Rectal smooth muscle tissue (tissue), 1 donor: ENCODE measurements around the gene CGREF1.
A peak's percentile ranks its signal among the peaks of the same experiment; 100 is the strongest.

ENCODE experiments used
- H3K27ac ChIP-seq: one replicate; pipeline ENCODE4 v1.7.0; 2013; ENCODE audit warnings: low read depth, low read length, inconsistent platforms
- H3K27me3 ChIP-seq: one replicate; pipeline ENCODE4 v1.7.0; 2013; ENCODE audit warnings: low read length; ENCODE audit not compliant: control insufficient read depth, insufficient read depth
- H3K36me3 ChIP-seq: one replicate; pipeline ENCODE4 v1.7.0; 2013; ENCODE audit warnings: low read length; ENCODE audit not compliant: control insufficient read depth, insufficient read depth
- H3K4me1 ChIP-seq: one replicate; pipeline ENCODE4 v1.7.0; 2013; ENCODE audit warnings: low read length; ENCODE audit not compliant: control insufficient read depth, insufficient read depth
- H3K4me3 ChIP-seq: one replicate; pipeline ENCODE4 v1.7.0; 2013; ENCODE audit warnings: low read length
- H3K9ac ChIP-seq: one replicate; pipeline ENCODE4 v1.7.0; 2013; ENCODE audit warnings: low read length

CGREF1 gene

DNA sequence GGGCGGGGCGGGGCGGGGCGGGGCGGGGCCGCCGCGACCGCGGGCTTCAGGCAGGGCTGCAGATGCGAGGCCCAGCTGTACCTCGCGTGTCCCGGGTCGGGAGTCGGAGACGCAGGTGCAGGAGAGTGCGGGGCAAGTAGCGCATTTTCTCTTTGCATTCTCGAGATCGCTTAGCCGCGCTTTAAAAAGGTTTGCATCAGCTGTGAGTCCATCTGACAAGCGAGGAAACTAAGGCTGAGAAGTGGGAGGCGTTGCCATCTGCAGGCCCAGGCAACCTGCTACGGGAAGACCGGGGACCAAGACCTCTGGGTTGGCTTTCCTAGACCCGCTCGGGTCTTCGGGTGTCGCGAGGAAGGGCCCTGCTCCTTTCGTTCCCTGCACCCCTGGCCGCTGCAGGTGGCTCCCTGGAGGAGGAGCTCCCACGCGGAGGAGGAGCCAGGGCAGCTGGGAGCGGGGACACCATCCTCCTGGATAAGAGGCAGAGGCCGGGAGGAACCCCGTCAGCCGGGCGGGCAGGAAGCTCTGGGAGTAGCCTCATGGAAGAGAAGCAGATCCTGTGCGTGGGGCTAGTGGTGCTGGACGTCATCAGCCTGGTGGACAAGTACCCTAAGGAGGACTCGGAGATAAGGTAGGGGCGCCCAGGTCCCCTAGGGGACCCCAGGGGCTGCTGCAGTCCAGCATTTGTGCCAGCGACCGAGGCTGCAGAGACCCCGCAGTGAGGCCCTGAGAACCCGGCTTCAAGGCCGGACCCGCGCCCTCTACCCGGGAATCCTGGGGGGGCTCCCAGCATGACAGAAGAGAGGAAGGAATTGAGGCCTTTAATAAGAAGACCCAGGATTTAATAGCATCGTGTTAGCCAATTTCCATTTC lies 32.0 kb downstream of the CGREF1 start, which contains the start of gene KHK:
Gene KHK, plus strand, starts transcription at position 49 of the 870 bp plus-strand sequence. Its CDS starts 488 bp downstream, at position 537.
- peak within 1 kb of the TSS; percentile 90 for H3K27ac ChIP-seq
- peak within 1 kb of the TSS; percentile 79 for H3K4me3 ChIP-seq
- no peaks in the 10 kb centered on the region for H3K36me3 ChIP-seq
- peak within 1 kb of the TSS; percentile 38 for H3K9ac ChIP-seq
- peaks cover 20% of the 10 kb centered on the region for H3K4me1 ChIP-seq
- no peaks in the 10 kb centered on the region for H3K27me3 ChIP-seq

DNA sequence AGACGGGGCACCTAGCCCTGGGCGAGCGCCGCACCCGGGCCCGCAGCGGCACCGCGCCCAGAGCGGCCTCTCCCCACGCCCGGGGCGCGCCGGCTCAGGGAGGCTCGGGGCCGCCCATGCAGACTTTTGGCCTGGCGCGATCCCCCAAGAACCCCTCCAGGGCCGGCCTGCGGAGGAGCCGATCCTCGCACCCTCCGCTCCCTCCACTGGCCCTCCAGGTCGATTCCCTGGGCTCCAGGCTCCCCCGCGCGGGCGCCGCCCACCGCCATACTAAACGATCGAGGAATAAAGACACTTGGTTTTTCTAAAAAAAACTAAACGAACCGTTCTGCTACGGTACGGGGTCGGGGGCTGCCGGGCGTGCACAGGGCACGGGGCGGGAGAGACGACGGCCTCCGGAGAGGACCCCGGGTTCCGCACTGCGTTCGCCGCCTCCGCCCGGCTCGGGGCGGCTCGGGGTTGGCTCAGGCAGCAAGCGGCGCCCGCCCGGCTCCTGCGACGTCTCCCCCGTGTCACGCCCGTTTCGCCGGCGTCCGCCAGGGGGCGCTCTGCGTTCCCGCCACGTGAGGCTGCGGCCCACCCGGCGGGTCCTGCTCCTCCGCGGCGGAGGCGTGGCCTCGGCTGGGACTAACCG lies 32.7 kb downstream of the CGREF1 start:
- peaks cover 27% of the 10 kb centered on the region for H3K4me1 ChIP-seq
- H3K27ac ChIP-seq, result peak overlapping the region; percentile 90
- no peaks in the 10 kb centered on the region for H3K36me3 ChIP-seq
- peak overlapping the region; percentile 38 for H3K9ac ChIP-seq
- H3K4me3 ChIP-seq, result peak overlapping the region; percentile 79
- H3K27me3 ChIP-seq, result no peaks in the 10 kb centered on the region

DNA sequence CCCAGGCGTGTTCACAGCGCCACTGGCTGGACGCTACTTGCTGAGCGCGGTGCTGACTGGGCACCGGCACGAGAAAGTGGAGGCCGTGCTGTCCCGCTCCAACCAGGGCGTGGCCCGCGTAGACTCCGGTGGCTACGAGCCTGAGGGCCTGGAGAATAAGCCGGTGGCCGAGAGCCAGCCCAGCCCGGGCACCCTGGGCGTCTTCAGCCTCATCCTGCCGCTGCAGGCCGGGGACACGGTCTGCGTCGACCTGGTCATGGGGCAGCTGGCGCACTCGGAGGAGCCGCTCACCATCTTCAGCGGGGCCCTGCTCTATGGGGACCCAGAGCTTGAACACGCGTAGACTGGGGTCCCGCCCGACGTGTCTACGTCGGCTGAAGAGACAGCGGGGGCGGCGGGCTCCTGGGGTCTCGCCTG lies 33.2 kb downstream of the CGREF1 start:
- H3K27ac ChIP-seq, result peak overlapping the region; percentile 90
- peak overlapping the region; percentile 60 for H3K4me3 ChIP-seq
- H3K36me3 ChIP-seq, result no peaks in the 10 kb centered on the region
- H3K27me3 ChIP-seq, result no peaks in the 10 kb centered on the region
- no peak overlapping the region for H3K9ac ChIP-seq
- peaks cover 29% of the 10 kb centered on the region for H3K4me1 ChIP-seq

DNA sequence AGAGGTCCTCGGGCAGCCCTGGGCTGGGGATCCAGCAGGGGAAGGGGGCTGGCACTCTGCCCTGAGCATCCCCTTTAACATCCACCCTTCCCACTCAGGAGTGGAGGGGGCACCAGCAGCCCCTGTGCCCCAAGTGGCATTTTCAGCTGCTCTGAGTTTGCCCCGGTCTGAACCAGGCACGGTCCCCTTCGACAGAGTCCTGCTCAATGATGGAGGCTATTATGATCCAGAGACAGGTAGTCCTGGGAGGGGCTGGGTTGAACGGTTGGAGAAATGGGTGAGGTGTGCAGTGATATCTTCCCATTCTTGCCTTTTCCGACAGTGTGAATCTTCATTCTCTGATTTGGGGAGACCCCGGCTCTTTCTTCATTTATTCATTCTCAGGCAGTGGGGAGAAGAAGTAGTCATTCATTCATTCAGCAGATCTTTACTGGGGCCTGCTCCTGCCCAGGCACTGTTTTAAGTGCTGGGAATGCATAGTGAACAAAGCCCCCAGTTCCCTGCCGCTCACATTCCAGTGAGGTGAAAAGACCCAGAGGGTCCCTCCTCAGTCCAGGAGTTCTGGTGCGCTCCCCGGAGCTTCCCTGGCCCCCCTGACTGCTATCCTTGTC lies 33.8 kb downstream of the CGREF1 start:
- H3K27ac ChIP-seq, result peak overlapping the region; percentile 90
- H3K27me3 ChIP-seq, result no peaks in the 10 kb centered on the region
- H3K4me1 ChIP-seq, result peaks cover 32% of the 10 kb centered on the region
- peak overlapping the region; percentile 60 for H3K4me3 ChIP-seq
- peaks cover 2% of the 10 kb centered on the region for H3K36me3 ChIP-seq
- no peak overlapping the region for H3K9ac ChIP-seq

DNA sequence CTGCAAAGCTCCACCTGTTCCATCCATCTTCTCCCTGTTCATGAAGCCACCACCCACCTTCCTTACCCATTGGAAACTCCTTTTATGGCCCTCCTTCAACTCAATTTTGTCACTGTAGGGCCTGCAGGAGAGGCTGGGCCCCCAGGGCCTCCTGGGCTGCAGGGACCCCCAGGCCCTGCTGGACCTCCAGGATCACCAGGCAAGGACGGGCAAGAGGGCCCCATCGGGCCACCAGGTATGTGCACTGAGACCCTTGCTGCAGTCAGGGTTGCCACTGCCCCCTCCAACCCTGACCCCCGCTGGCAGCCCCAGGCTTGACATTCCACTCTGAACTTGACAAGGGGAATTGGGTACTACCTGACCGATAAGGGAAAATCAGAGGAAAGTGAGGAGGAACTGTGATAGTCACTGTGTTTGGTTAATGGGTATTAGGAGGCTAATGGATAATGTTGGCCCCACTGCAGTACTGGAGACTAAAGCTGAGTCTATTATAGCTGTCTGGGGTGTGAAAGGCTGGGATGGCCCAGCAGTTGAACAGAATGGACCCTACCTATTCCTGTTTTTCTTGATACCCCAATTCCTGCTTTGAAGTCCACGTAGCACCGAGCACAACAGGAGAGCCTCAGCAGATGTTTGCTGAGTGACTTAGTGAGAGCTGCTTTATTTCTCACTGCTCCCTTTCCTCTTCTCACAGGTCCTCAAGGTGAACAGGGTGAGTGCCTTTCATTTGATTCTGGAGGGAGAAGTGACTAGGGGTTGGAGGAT lies 34.4 kb downstream of the CGREF1 start:
- Histone ChIP-seq H3K27ac (peak overlapping the region; percentile 90), H3K36me3 (peaks cover 2% of the 10 kb centered on the region), H3K27me3 (no peaks in the 10 kb centered on the region), H3K4me1 (peaks cover 32% of the 10 kb centered on the region), H3K4me3 (no peak overlapping the region), H3K9ac (no peak overlapping the region)

DNA sequence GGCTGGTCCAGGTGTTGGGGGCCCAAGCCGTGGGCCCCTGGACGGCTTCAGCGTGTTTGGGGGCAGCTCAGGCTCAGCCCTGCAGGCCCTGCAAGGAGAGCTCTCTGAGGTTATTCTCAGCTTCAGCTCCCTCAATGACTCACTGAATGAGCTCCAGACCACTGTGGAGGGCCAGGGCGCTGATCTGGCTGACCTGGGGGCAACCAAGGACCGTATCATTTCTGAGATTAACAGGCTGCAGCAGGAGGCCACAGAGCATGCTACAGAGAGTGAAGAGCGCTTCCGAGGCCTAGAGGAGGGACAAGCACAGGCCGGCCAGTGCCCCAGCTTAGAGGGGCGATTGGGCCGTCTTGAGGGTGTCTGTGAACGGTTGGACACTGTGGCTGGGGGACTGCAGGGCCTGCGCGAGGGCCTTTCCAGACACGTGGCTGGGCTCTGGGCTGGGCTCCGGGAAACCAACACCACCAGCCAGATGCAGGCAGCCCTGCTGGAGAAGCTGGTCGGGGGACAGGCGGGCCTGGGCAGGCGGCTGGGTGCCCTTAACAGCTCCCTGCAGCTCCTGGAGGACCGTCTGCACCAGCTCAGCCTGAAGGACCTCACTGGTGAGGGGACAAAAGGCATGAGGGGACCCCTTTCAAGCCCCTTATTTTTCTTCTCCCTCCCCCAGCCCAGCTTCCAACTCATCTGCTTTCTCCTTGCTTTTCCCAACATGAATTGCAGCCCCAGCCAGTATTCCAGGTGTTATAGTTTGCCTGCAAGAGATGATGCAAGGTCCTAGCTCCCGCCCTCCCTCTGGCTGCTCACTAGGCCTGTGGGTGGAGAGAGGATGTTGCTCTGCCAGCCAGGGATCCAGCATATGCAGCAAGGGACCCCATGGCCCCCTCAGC lies 35.3 kb downstream of the CGREF1 start:
- peaks cover 32% of the 10 kb centered on the region for H3K4me1 ChIP-seq
- H3K4me3 ChIP-seq, result no peak overlapping the region
- peaks cover 2% of the 10 kb centered on the region for H3K36me3 ChIP-seq
- peak overlapping the region; percentile 13 for H3K27ac ChIP-seq
- H3K27me3 ChIP-seq, result no peaks in the 10 kb centered on the region
- H3K9ac ChIP-seq, result no peak overlapping the region

DNA sequence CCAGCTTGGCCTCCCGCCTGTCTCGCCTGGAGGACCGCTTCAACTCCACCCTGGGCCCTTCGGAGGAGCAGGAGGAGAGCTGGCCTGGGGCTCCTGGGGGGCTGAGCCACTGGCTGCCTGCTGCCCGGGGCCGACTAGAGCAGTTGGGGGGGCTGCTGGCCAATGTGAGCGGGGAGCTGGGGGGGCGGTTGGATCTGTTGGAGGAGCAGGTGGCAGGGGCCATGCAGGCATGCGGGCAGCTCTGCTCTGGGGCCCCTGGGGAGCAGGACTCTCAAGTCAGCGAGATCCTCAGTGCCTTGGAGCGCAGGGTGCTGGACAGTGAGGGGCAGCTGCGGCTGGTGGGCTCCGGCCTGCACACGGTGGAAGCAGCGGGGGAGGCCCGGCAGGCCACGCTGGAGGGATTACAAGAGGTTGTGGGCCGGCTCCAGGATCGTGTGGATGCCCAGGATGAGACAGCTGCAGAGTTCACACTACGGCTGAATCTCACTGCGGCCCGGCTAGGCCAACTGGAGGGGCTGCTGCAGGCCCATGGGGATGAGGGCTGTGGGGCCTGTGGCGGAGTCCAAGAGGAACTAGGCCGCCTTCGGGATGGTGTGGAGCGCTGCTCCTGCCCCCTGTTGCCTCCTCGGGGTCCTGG lies 36.0 kb downstream of the CGREF1 start:
- no peak overlapping the region for H3K9ac ChIP-seq
- H3K4me1 ChIP-seq, result peaks cover 33% of the 10 kb centered on the region
- H3K36me3 ChIP-seq, result peaks cover 2% of the 10 kb centered on the region
- H3K4me3 ChIP-seq, result no peak overlapping the region
- no peak overlapping the region for H3K27ac ChIP-seq
- H3K27me3 ChIP-seq, result no peaks in the 10 kb centered on the region

DNA sequence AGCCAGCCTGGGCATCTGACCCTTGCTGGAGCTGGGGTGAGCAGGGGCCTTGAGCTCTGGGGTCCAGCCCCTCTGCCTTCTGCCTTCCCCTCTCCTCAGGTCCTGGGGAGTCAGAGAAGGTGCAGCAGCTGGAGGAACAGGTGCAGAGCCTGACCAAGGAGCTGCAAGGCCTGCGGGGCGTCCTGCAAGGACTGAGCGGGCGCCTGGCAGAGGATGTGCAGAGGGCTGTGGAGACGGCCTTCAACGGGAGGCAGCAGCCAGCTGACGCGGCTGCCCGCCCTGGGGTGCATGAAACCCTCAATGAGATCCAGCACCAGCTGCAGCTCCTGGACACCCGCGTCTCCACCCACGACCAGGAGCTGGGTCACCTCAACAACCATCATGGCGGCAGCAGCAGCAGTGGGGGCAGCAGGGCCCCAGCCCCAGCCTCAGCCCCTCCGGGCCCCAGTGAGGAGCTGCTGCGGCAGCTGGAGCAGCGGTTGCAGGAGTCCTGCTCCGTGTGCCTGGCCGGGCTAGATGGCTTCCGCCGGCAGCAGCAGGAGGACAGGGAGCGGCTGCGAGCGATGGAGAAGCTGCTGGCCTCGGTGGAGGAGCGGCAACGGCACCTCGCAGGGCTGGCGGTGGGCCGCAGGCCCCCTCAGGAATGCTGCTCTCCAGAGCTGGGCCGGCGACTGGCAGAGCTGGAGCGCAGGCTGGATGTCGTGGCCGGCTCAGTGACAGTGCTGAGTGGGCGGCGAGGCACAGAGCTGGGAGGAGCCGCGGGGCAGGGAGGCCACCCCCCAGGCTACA lies 36.8 kb downstream of the CGREF1 start:
- H3K9ac ChIP-seq, result no peak overlapping the region
- peak overlapping the region; percentile 84 for H3K27ac ChIP-seq
- H3K4me1 ChIP-seq, result peaks cover 38% of the 10 kb centered on the region
- H3K36me3 ChIP-seq, result peaks cover 2% of the 10 kb centered on the region
- no peaks in the 10 kb centered on the region for H3K27me3 ChIP-seq
- H3K4me3 ChIP-seq, result peak overlapping the region; percentile 82

DNA sequence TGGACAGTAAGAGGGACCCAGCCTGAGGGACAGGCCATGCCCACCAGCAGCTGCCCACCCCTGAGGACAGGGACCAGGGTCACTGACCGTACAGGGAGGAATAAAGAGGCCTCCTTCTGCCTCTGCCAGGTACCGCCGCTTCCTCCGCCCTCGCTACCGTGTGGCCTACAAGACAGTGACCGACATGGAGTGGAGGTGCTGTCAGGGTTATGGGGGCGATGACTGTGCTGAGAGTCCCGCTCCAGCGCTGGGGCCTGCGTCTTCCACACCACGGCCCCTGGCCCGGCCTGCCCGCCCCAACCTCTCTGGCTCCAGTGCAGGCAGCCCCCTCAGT lies 38.4 kb downstream of the CGREF1 start:
- Histone ChIP-seq H3K27ac (peak overlapping the region; percentile 84), H3K9ac (no peak overlapping the region), H3K4me1 (peaks cover 45% of the 10 kb centered on the region), H3K4me3 (peak overlapping the region; percentile 82), H3K36me3 (peaks cover 2% of the 10 kb centered on the region), H3K27me3 (no peaks in the 10 kb centered on the region)

DNA sequence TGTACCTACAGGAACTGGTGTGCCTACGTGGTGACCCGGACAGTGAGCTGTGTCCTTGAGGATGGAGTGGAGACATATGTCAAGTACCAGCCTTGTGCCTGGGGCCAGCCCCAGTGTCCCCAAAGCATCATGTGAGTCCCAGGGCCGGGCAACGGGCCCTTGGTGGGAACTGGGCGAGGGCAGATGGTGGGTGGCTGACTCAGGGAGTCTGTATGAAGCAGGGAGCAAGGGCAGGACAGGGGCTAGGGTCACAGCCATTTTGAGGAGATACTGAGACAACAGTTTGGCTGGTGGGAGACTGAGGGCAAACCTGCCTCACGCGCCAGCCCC lies 38.8 kb downstream of the CGREF1 start:
- Histone ChIP-seq H3K27ac (peak overlapping the region; percentile 84), H3K4me3 (peak overlapping the region; percentile 82), H3K36me3 (peaks cover 2% of the 10 kb centered on the region), H3K27me3 (no peaks in the 10 kb centered on the region), H3K4me1 (peaks cover 46% of the 10 kb centered on the region), H3K9ac (peak overlapping the region; percentile 33)
